Measurements from ENCODE around the gene FOXN3. TPM values are rescaled to one million over a fixed set of nuclear protein-coding genes. Genes with fewer than 3 reads are reported as not detected.

FOXN3 gene
- total and polyA plus RNA-seq, 10 of the 15 experiments (the other 5 are each of a cell fraction or from before 2014, with no cell fraction given): 4.5 to 68.9 (median 29.7) TPM

GRCh38 chr14:89319687-89320086 lies 97.3 kb downstream of the FOXN3 start:
- ChIA-PET CTCF (no interaction called here), POLR2A (interaction anchor here (1.5 kb wide), 1 partner anchor 11 kb away, joined by 4 read pairs; no protein-coding TSS in a partner anchor), RAD21 (ENCODE audit: unreplicated experiment) (interaction anchor here (1.1 to 1.4 kb wide), 2 partner anchors 11 to 16 kb away, joined by 3 to 4 read pairs; no protein-coding TSS in a partner anchor), SMC1A (ENCODE audit: uncharacterized antibody, unreplicated experiment) (interaction anchor here (0.9 to 1.0 kb wide), 2 partner anchors 10 to 14 kb away, joined by 3 read pairs; no protein-coding TSS in a partner anchor)
- no TSS peak for BruUV-seq (replicated peaks)
- peaks cover 6% of the 10 kb centered on the region for H3K9me3 ChIP-seq (replicated peaks; ENCODE audit: control insufficient read depth, insufficient read depth, low read length)
- peaks cover 2 to 6% of the 10 kb centered on the region in 2 experiments; a peak in 3 of 4 replicates for H3K36me3 ChIP-seq (ENCODE audit: control insufficient read depth in 2 of 2, insufficient read depth in 2 of 2, low read length in 1 of 2)
- H2AFZ ChIP-seq (ENCODE audit: control insufficient read depth, low read depth, low read length): no peak overlapping the region
- in situ Hi-C loops (cut with MboI) (no loop called here), intact Hi-C loops (cut with micrococcal nuclease; ENCODE audit: unreplicated experiment) (loop anchor here (10.0 kb wide), 1 partner anchor 295 kb away; no protein-coding TSS in a partner anchor)
- H3K4me1 ChIP-seq (ENCODE audit: control insufficient read depth, insufficient read depth, low read length): peaks cover 31% of the 10 kb centered on the region
- no peak overlapping the region for H3K4me2 ChIP-seq (ENCODE audit: control insufficient read depth, insufficient read depth)
- TF ChIP-seq CUX1 (IDR thresholded peaks at IDR 0.05; ENCODE audit: insufficient replicate concordance, low read depth, low read length) (no peak), BCL11A (IDR thresholded peaks at IDR 0.05; ENCODE audit: low read depth, low read length) (no peak), ELK1 (IDR thresholded peaks at IDR 0.05; ENCODE audit: low read depth, low read length) (no peak), HDAC6 (IDR thresholded peaks at IDR 0.05; ENCODE audit: unreplicated experiment) (no peak), TCF3 (IDR thresholded peaks at IDR 0.05; ENCODE audit: borderline replicate concordance, insufficient read depth, low read depth, low read length) (no peak), ATF7 (IDR thresholded peaks at IDR 0.05; ENCODE audit: low read depth) (no peak), ZNF274 (IDR thresholded peaks at IDR 0.05; ENCODE audit: insufficient read depth, insufficient read length) (no peak), BMI1 (IDR thresholded peaks at IDR 0.05; ENCODE audit: borderline replicate concordance) (no peak), FOXM1 (IDR thresholded peaks at IDR 0.05; ENCODE audit: low read depth, low read length) (no peak), IKZF1 (conservative IDR thresholded peaks at IDR 0.05) (no peak), ZBTB11 (CRISPR knock-in tag; IDR thresholded peaks at IDR 0.05) (no peak), SUPT20H (IDR thresholded peaks at IDR 0.05; ENCODE audit: borderline replicate concordance, control insufficient read depth, low read depth, low read length) (no peak)
- DNase-seq (ENCODE audit: low read depth, low spot score): no peak
- no peaks in the 10 kb centered on the region; a peak in 1 of 4 replicates for H3K27me3 ChIP-seq (replicated peaks in 1 of 2; ENCODE audit: control insufficient read depth in 2 of 2, insufficient read depth in 2 of 2, low read length in 1 of 2)
- H3K4me3 ChIP-seq: no peak overlapping the region
- H3K9ac ChIP-seq (ENCODE audit: control insufficient read depth, insufficient read depth, low read length): no peak overlapping the region
- no peak for ATAC-seq
- H3K27ac ChIP-seq (ENCODE audit: control insufficient read depth, insufficient read depth): no peak overlapping the region
- WGBS (ENCODE audit: insufficient coverage, insufficient replicate concordance, low lambda C conversion rate, missing lambda C conversion rate): 98% methylated on average over 4 of the region's 4 CpGs
- H4K20me1 ChIP-seq (ENCODE audit: control insufficient read depth, insufficient read depth): no peaks in the 10 kb centered on the region
- no peak for FAIRE-seq
- H3K79me2 ChIP-seq (ENCODE audit: control insufficient read depth, insufficient read depth, low read length): peaks cover 23% of the 10 kb centered on the region
